Measurements from ENCODE around the gene CFAP99. TPM values are rescaled to one million over a fixed set of nuclear protein-coding genes. Genes with fewer than 3 reads are reported as not detected.

Gene CFAP99
- total and polyA plus RNA-seq, 2 of the 4 experiments (the other 2 are of a cell fraction): not detected

GRCh38 chr4:2425386-2426068 is 6.8 kb downstream of the CFAP99 start:
- H3K9me1 ChIP-seq (ENCODE audit: insufficient read depth, low read length): no peaks in the 10 kb centered on the region
- H4K20me1 ChIP-seq (ENCODE audit: insufficient read depth, low read length): peaks cover 5% of the 10 kb centered on the region
- no peak overlapping the region for H2BK120ac ChIP-seq (ENCODE audit: low read depth, low read length)
- ChIA-PET CTCF (no interaction called here), POLR2A (ENCODE audit: unreplicated experiment) (no interaction called here)
- H3K9me3 ChIP-seq (ENCODE audit: control insufficient read depth, insufficient read depth, low read length): peaks cover 2% of the 10 kb centered on the region; the same call in 1 of the 2 replicates
- no peak for TF ChIP-seq RFX5 (IDR thresholded peaks at IDR 0.05; ENCODE audit: low read depth, low read length)
- TF ChIP-seq USF2 (IDR thresholded peaks at IDR 0.05; ENCODE audit: low read depth, low read length): no peak
- 85% methylated on average over 4 of the region's 13 CpGs; no CpG with 5 or more reads in 1 of the 2 experiments for WGBS, 2 experiments (ENCODE audit: extremely low coverage in 2 of 2, insufficient read length in 1 of 2)
- H3K27me3 ChIP-seq (ENCODE audit: control insufficient read depth, insufficient read depth, low read length): peaks cover 28% of the 10 kb centered on the region
- no peak overlapping the region for H3K4me3 ChIP-seq (ENCODE audit: insufficient read depth, low read depth, low read length)
- H2BK15ac ChIP-seq (ENCODE audit: low read depth, low read length): no peak overlapping the region
- no peak overlapping the region for H4K5ac ChIP-seq (ENCODE audit: low read depth, low read length)
- H3K9ac ChIP-seq (ENCODE audit: low read depth, low read length): no peak overlapping the region
- no peak overlapping the region for H2AFZ ChIP-seq (replicated peaks; ENCODE audit: low read length, poor library complexity)
- H3K56ac ChIP-seq (ENCODE audit: extremely low read depth, insufficient read depth, low read length): no peak overlapping the region
- no peak for ATAC-seq (ENCODE audit: low read depth)
- no peak overlapping the region for H3K23ac ChIP-seq (ENCODE audit: low read depth, low read length)
- in situ Hi-C loops (cut with MboI; ENCODE audit: low sequenced_read_pairs) (no loop called here), dilution Hi-C loops (cut with HindIII; ENCODE audit: low sequenced_read_pairs, unreplicated experiment) (no loop called here), intact Hi-C loops (cut with micrococcal nuclease) (no loop called here)
- H3K27ac ChIP-seq (ENCODE audit: insufficient read depth, low read length): no peak overlapping the region
- H3K14ac ChIP-seq (replicated peaks; ENCODE audit: low read depth, low read length): no peak overlapping the region
- BruUV-seq (replicated peaks): no TSS peak
- no peak overlapping the region for H2BK20ac ChIP-seq (ENCODE audit: low read depth, low read length)
- no peak overlapping the region for H3K4ac ChIP-seq (ENCODE audit: low read depth, low read length)
- no peak overlapping the region for H2AK5ac ChIP-seq (ENCODE audit: low read depth, low read length)
- H4K8ac ChIP-seq (ENCODE audit: low read depth in 2 of 2, low read length in 2 of 2): no peak overlapping the region
- H2BK5ac ChIP-seq (ENCODE audit: low read depth, low read length, poor library complexity, severe bottlenecking): no peak overlapping the region
- DNase-seq: no peak
- no peak overlapping the region for H4K91ac ChIP-seq (ENCODE audit: insufficient read depth, low read depth, low read length)
- no peak overlapping the region for H2AK9ac ChIP-seq (replicated peaks; ENCODE audit: low read depth, low read length, poor library complexity)
- H3K4me2 ChIP-seq (ENCODE audit: low read depth, low read length): no peak overlapping the region
- H3K79me1 ChIP-seq (ENCODE audit: low read depth in 1 of 2, low read length in 2 of 2): no peaks in the 10 kb centered on the region
- no peak overlapping the region for H3K18ac ChIP-seq (ENCODE audit: low read depth, low read length)
- no peaks in the 10 kb centered on the region for H3K4me1 ChIP-seq (ENCODE audit: control insufficient read depth, insufficient read depth, low read length)
- H3K36me3 ChIP-seq (ENCODE audit: control insufficient read depth, insufficient read depth, low read length): no peaks in the 10 kb centered on the region

All from IMR-90 (cell line).